Stimulated activated naive CD8-positive, alpha-beta T cell treated with anti-CD3 and anti-CD28 coated beads, Interleukin-15, amount 100 ng/mL, for 72 hours (primary cell): ENCODE measurements around the gene MYO1A.

Experiments used
- ATAC-seq: fragments of 150-1000 bp; cut with Tn5 transposase; 2 replicates; pipeline ENCODE4 v1.10.0; 2021; ENCODE audit warnings: mild to moderate bottlenecking, moderate library complexity
- DNase-seq, 2 donors: peaks; one replicate each; pipeline ENCODE4 v3.0.0; 2021 to 2022
- H3K27ac Mint-ChIP-seq, 2 donors: one replicate each; pipeline ENCODE4 v1.8.0; 2022; ENCODE audit warnings: mild to moderate bottlenecking in 2 of 2, mixed read lengths in 2 of 2, moderate library complexity in 2 of 2
- H3K27me3 Mint-ChIP-seq: one replicate; pipeline ENCODE4 v1.8.0; 2022; ENCODE audit warnings: mixed read lengths
- H3K4me1 Mint-ChIP-seq: one replicate; pipeline ENCODE4 v1.8.0; 2022; ENCODE audit warnings: mild to moderate bottlenecking, mixed read lengths
- H3K4me3 Mint-ChIP-seq, 2 donors: one replicate each; pipeline ENCODE4 v1.8.0; 2022; ENCODE audit warnings: mild to moderate bottlenecking in 2 of 2, mixed read lengths in 2 of 2, moderate library complexity in 1 of 2
- H3K9me3 Mint-ChIP-seq, 2 donors: one replicate each; pipeline ENCODE4 v1.8.0; 2022; ENCODE audit warnings: mixed read lengths in 2 of 2

Gene MYO1A

GRCh38 chr12:57049890-57050289 lies at the start of gene MYO1A:
Gene MYO1A, minus strand, starts transcription at chr12:57050129. Its CDS starts 1,806 bp downstream, at chr12:57048323.
- DNase-seq = no peak
- H3K27me3 Mint-ChIP-seq = no peaks in the 10 kb centered on the region
- H3K4me3 Mint-ChIP-seq = no peak within 1 kb of the TSS
- H3K9me3 Mint-ChIP-seq = no peaks in the 10 kb centered on the region
- H3K4me1 Mint-ChIP-seq = peaks cover 48% of the 10 kb centered on the region
- H3K27ac Mint-ChIP-seq = no peak within 1 kb of the TSS
- ATAC-seq = no peak

DNA sequence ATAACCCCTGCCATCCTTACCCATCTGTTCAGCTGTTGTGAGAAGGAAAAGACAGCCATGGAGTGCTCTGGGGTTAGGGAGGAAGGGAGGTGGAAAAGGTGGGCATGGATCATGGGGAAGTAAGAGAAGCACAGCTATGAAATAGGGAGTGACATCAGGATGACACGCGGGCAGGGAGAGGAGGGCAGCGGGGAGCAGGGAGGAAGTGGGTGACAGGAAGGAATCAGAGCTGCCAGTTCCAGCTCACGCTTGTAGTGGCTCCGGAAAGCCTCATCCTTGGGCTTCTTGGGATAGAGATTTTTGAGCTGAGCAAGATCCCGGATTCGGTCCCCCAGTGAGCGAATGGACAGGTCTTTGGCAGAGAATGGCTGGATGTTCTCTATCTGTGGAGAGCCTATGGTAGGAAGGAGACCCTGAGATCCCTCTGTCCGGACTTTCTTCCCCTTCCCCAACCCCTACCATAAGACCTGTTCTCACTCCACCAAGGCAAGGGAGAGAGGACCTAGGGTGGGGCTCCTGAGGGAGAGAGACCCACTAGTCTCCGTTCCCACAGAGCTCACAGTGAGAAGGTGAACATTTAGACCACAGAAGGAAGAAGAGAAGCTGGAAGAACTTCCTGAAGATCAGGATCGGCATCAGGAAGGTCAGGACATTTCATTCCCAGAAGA lies 49.3 kb upstream of the MYO1A start:
- ATAC-seq (no peak), DNase-seq (no peak)
- no peaks in the 10 kb centered on the region for H3K9me3 Mint-ChIP-seq
- no peaks in the 10 kb centered on the region for H3K27me3 Mint-ChIP-seq
- H3K4me3 Mint-ChIP-seq = no peak overlapping the region
- peak overlapping the region; percentile 36 to 54 for H3K27ac Mint-ChIP-seq
- peaks cover 89% of the 10 kb centered on the region for H3K4me1 Mint-ChIP-seq

- no peak for ATAC-seq
Observed at GRCh38 chr12:57098546-57098945, 48.6 kb upstream of the MYO1A start.

DNA sequence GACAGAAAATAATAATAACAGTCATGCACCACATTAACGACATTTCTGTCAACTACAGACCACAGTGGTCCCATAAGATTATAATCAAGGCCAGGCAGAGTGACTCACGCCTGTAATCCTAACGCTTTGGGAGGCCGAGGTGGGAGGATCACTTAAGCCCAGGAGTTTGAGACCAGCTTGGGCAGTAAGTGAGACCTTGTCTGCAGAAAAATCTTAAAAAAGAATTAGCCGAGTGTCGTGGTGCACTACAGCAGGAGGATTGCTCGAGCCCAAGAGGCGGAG lies 47.6 kb upstream of the MYO1A start:
- no peak overlapping the region for H3K4me3 Mint-ChIP-seq
- no peak for DNase-seq
- no peak overlapping the region for H3K27ac Mint-ChIP-seq
- no peak for ATAC-seq
- peaks cover 91% of the 10 kb centered on the region for H3K4me1 Mint-ChIP-seq
- H3K27me3 Mint-ChIP-seq = no peaks in the 10 kb centered on the region
- H3K9me3 Mint-ChIP-seq = no peaks in the 10 kb centered on the region

More at GRCh38 chr12:57098546-57098945, 48.6 kb upstream of the MYO1A start:
- Mint-ChIP-seq H3K4me1 (peaks cover 89% of the 10 kb centered on the region), H3K4me3 (no peak overlapping the region), H3K27me3 (no peaks in the 10 kb centered on the region), H3K9me3 (no peaks in the 10 kb centered on the region), H3K27ac (peak overlapping the region in 1 of 2 donors; percentile 8)
- no peak for DNase-seq

DNA sequence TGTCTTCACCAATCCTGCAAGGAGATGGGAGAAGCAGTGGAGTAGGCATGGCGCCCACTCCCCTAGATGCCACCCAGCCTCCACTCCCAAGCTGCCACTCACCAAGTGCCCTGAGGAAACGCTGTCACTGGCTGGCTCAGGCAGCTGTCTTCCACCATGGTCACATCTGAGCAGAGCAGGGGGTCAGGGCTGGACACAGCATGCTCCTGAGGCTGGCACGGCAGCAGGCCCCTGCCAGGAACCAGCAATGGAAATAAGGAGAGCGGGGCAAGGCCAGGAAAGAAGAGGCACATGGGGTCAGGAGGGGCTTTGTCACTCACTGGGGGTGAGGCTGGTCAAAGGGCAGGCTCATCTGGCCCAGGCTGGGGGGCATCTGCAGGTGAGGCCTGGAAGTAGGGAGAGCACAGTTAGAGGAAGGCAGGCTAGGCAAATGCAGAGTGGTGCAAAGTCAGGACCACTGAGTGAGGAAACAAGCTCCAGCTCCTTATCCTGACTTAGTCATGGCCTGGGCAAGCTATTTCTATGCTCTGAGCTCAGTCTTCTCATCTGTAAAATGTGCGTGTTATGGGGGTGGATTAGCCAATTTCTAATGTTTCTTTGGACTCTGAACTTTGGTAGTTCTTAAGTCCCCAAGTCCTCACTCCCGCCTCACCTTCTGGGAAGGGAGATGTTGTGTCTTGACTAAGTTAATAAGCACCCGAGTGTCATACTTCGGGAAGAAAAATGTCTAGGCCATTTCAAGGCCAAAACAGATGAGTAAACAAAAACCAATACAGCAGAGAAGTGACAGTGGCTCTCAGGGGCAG lies 47.0 kb upstream of the MYO1A start:
- DNase-seq = no peak
- peaks cover 91% of the 10 kb centered on the region for H3K4me1 Mint-ChIP-seq
- no peaks in the 10 kb centered on the region for H3K9me3 Mint-ChIP-seq
- no peak for ATAC-seq
- no peaks in the 10 kb centered on the region for H3K27me3 Mint-ChIP-seq
- H3K27ac Mint-ChIP-seq = peak overlapping the region; percentile 9 to 94
- H3K4me3 Mint-ChIP-seq = no peak overlapping the region

- DNase-seq (no peak), ATAC-seq (no peak)
- H3K4me1 Mint-ChIP-seq = peaks cover 91% of the 10 kb centered on the region
- H3K9me3 Mint-ChIP-seq = no peaks in the 10 kb centered on the region
- peak overlapping the region; percentile 81 to 94 for H3K27ac Mint-ChIP-seq
- no peak overlapping the region for H3K4me3 Mint-ChIP-seq
- no peaks in the 10 kb centered on the region for H3K27me3 Mint-ChIP-seq
Observed at GRCh38 chr12:57096099-57096572, 46.2 kb upstream of the MYO1A start.

DNA sequence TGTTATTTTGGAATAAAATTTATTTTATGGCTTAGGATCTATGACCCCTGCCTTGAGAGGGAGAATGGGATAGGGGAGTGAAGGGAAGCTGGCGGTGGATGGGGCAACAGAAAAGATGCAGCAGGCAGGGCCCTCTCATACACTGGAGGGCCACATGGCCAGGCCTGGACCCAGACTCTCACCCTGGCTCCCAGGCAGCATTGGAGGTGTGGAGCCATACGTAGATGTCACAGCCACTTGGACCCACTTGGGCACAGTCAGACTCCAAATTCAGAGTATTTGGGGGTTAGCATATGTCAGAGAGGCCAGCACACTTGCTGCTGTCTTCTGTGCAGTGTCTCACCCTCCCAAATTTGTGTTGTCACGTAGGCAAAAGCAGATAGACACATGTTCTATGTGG lies 45.5 kb upstream of the MYO1A start:
- no peak for ATAC-seq
- H3K27ac Mint-ChIP-seq = peak overlapping the region; percentile 67 to 94
- H3K4me1 Mint-ChIP-seq = peaks cover 91% of the 10 kb centered on the region
- no peak for DNase-seq
- peak overlapping the region in 1 of 2 donors; percentile 19 for H3K4me3 Mint-ChIP-seq
- H3K9me3 Mint-ChIP-seq = no peaks in the 10 kb centered on the region
- H3K27me3 Mint-ChIP-seq = no peaks in the 10 kb centered on the region

GRCh38 chr12:57094208-57095160 lies 44.6 kb upstream of the MYO1A start:
- Mint-ChIP-seq H3K9me3 (no peaks in the 10 kb centered on the region), H3K27me3 (no peaks in the 10 kb centered on the region), H3K4me3 (peak overlapping the region; percentile 89 to 93), H3K27ac (peak overlapping the region; percentile 86 to 89), H3K4me1 (peaks cover 90% of the 10 kb centered on the region)
- no peak for ATAC-seq
- no peak for DNase-seq

DNA sequence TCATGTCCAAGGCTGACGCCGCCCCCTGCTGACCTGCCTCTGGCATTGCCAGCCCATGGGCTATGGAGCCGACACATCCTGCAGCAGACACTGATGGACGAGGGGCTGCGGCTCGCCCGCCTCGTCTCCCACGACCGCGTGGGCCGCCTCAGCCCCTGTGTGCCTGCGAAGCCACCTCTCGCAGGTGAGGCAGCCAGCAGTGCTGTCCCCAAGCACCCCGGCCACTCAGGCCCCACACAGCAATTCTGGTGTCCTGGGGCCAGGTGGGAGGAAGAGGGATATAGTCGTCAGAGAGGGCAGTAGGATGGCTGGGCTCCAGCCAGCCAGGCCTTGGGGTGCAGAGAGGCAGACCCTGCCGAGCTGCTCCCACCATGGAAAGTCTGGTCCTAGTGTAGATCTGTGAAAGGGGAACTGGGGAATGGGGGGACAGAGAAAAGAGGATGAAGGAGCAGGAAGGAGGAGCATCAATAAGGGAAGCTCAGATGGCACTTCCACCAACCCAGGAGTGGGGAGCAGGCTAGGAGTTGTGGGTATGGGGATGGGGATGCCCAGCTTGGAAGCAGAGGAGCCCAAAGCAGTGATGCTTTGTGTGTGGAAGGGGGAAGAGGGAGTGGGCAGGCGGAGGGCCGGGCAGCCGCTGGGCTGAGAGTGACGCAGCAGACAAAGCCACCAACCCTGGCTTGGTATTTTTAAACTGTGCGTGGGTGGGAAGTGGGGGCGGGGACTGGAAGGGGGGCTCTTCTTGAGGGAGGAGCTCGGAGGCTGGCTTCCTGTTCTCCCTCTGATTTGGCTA lies 43.7 kb upstream of the MYO1A start:
- ATAC-seq = peak; percentile 56

DNA sequence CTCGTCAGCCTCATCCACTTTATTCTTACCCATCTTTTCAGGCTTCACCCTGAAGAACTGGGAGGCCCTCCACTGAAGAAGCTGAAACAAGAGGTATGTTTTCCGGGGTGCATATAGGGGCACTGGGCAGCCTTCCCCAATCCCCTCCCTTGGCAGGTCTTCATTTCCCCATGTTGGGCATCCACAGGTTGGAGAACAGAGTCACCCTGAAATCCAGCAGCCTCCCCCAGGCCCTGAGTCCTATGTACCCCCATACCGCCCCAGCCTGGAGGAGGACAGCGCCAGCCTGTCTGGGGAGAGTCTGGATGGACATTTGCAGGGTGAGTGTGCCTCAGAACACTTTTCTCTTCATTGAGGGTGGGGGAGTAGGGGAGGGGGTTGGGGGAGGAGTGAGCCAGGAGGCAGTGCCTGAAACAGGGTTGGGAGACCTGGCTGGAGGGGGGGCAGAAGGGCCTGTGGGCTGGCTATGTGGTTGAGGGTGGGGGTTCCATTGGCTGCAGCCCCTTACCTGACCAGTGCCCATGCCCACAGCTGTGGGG lies 43.0 kb upstream of the MYO1A start:
- H3K27ac Mint-ChIP-seq = peak overlapping the region; percentile 37 to 84
- no peak for ATAC-seq
- H3K27me3 Mint-ChIP-seq = no peaks in the 10 kb centered on the region
- peak overlapping the region; percentile 89 to 93 for H3K4me3 Mint-ChIP-seq
- DNase-seq = no peak
- peaks cover 76% of the 10 kb centered on the region for H3K4me1 Mint-ChIP-seq
- H3K9me3 Mint-ChIP-seq = no peaks in the 10 kb centered on the region

More for the DNA sequence above, 43.7 kb upstream of the MYO1A start:
- Mint-ChIP-seq H3K27me3 (no peaks in the 10 kb centered on the region), H3K27ac (peak overlapping the region; percentile 94 to 95), H3K4me1 (peaks cover 82% of the 10 kb centered on the region), H3K9me3 (no peaks in the 10 kb centered on the region), H3K4me3 (peak overlapping the region; percentile 89 to 93)
- peak; percentile 67 to 72 for DNase-seq

DNA sequence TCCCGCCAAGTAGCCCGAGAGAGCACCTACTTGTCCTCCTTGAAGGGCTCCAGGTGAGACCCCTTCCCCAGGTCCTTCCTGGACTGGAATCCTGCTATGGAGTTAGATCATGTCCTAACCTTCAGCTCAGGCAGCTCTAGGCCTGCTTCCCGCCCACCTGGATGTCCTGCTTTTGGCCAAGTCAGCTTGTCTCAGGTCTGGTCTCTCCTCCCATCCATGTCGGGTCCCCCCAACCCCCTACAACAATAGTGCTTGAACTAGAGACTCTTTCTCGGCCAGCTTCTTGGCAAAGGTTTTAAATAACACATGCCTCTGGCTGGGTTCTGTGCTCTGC lies 42.6 kb upstream of the MYO1A start:
- no peaks in the 10 kb centered on the region for H3K9me3 Mint-ChIP-seq
- no peak for DNase-seq
- H3K27me3 Mint-ChIP-seq = no peaks in the 10 kb centered on the region
- peak overlapping the region; percentile 37 to 84 for H3K27ac Mint-ChIP-seq
- H3K4me3 Mint-ChIP-seq = peak overlapping the region; percentile 89 to 93
- ATAC-seq = no peak
- H3K4me1 Mint-ChIP-seq = peaks cover 76% of the 10 kb centered on the region

DNA sequence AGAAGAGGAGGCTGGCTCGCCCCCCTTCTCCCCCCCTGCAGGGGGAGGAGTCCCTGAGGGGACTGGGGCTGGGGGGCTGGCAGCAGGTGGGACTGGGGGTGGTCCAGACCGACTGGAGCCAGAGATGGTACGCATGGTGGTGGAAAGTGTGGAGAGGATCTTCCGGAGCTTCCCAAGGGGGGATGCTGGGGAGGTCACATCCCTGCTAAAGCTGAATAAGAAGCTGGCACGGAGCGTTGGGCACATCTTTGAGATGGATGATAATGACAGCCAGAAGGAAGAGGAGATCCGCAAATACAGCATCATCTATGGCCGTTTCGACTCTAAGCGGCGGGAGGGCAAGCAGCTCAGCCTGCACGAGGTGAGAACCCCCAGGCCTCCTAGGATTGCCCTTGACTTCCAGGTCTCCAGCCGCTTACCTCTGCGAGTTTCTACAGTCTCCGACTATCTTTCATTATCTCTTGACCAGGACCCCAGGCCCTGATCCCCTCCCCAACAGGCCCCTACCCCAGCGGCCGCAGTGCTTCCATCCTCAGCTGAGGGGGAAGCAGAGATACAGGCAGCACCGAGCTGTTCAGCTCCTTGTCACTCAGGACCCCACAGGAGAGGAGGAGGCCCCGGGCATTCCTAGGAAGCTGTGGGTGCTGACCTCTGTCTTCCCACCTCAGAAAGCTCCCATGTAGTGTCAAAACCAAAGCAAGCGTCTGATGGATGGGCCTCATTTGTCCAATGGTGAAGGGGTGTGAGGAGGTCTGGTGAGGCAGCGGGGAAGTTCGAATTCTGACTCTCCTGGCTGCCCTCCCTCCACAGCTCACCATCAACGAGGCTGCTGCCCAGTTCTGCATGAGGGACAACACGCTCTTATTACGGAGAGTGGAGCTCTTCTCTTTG lies 42.0 kb upstream of the MYO1A start:
- Mint-ChIP-seq H3K27me3 (no peaks in the 10 kb centered on the region), H3K27ac (peak overlapping the region; percentile 67 to 69), H3K9me3 (no peaks in the 10 kb centered on the region), H3K4me1 (peaks cover 73% of the 10 kb centered on the region), H3K4me3 (peak overlapping the region; percentile 89 to 93)
- no peak for DNase-seq
- no peak for ATAC-seq

DNA sequence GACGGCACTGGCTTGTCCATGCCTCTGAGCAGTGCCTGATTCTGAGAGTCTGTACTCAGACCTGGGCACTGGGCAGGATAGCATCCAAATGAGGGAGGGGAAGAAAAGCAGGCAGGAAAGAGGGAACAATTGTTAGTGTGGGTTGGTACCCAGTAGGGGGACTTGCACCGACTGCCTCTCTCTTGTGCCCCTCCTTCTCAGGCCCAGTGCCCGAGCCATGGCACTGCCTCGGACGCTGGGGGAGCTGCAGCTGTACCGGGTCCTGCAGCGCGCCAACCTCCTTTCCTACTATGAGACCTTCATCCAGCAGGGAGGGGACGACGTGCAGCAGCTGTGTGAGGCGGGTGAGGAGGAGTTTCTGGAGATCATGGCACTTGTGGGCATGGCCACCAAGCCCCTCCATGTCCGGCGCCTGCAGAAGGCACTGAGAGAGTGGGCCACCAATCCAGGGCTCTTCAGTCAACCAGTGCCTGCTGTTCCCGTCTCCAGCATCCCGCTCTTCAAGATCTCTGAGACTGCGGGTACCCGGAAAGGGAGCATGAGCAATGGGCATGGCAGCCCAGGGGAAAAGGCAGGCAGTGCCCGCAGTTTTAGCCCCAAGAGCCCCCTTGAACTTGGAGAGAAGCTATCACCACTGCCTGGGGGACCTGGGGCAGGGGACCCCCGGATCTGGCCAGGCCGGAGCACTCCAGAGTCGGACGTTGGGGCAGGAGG lies 41.2 kb upstream of the MYO1A start:
- H3K4me3 Mint-ChIP-seq = peak overlapping the region; percentile 68 to 93
- no peak overlapping the region for H3K27ac Mint-ChIP-seq
- H3K9me3 Mint-ChIP-seq = no peaks in the 10 kb centered on the region
- H3K4me1 Mint-ChIP-seq = peaks cover 72% of the 10 kb centered on the region
- DNase-seq = no peak
- H3K27me3 Mint-ChIP-seq = no peaks in the 10 kb centered on the region
- no peak for ATAC-seq
